Measurements from ENCODE around the gene ACOT13. TPM values are rescaled to one million over a fixed set of nuclear protein-coding genes. Genes with fewer than 3 reads are reported as not detected.

Gene ACOT13
- total and polyA plus RNA-seq, 2 of the 8 experiments (the other 6 are each of a cell fraction or from before 2014, with no cell fraction given): 27.6 to 40.6 TPM

GRCh38 chr6:24720604-24721460 lies 54.0 kb downstream of the ACOT13 start:
- peaks cover 14 to 15% of the 10 kb centered on the region in 2 experiments for H4K20me1 ChIP-seq (replicated peaks in 1 of 2; ENCODE audit: control insufficient read depth in 1 of 2, insufficient read depth in 2 of 2, low read length in 2 of 2)
- H2BK20ac ChIP-seq (ENCODE audit: low read length): 0 out of 2 replicates have a peak overlapping the region, but pooled peaks have one; percentile 72
- H3K56ac ChIP-seq (replicated peaks; ENCODE audit: insufficient read length, low read depth, low read length): peak overlapping the region; percentile 88
- H3K4me3 ChIP-seq (ENCODE audit: extremely low read depth in 1 of 4, insufficient read depth in 2 of 4, low read depth in 3 of 4, low read length in 4 of 4): peak overlapping the region; percentile 92 to 95 (median 92)
- FAIRE-seq: peak; percentile 81
- peak overlapping the region; percentile 84; the same call in 1 of the 2 replicates for H3K18ac ChIP-seq (ENCODE audit: extremely low read depth, low read length)
- H2BK12ac ChIP-seq (ENCODE audit: low read depth, low read length): no peak overlapping the region; the same call in 1 of the 2 replicates
- H3K9ac ChIP-seq (replicated peaks in 1 of 4; ENCODE audit: extremely low read depth in 1 of 4, low read depth in 3 of 4, low read length in 3 of 4): peak overlapping the region; percentile 97 to 100 (median 98)
- H3K36me3 ChIP-seq (ENCODE audit: control insufficient read depth in 2 of 4, insufficient read depth in 4 of 4, low read length in 3 of 4): peaks cover 1 to 22% (median 5%) of the 10 kb centered on the region in 4 experiments; a peak in 7 of 8 replicates
- H3K79me2 ChIP-seq (ENCODE audit: control insufficient read depth in 1 of 2, insufficient read depth in 2 of 2, low read length in 2 of 2): peaks cover 20 to 47% of the 10 kb centered on the region in 2 experiments
- peak overlapping the region; percentile 75; the same call in 1 of the 2 replicates for H2AFZ ChIP-seq (ENCODE audit: low read length)
- 2% methylated on average over 37 of the region's 60 CpGs; no CpG with 5 or more reads in 1 of the 2 experiments for WGBS, 2 experiments (ENCODE audit: extremely low coverage in 1 of 2, insufficient coverage in 1 of 2, insufficient read length in 1 of 2, insufficient replicate concordance in 2 of 2, low coverage in 1 of 2, low lambda C conversion rate in 2 of 2, missing lambda C conversion rate in 1 of 2)
- H3K9me3 ChIP-seq (ENCODE audit: insufficient read depth in 2 of 2, low read depth in 1 of 2, low read length in 1 of 2): no peaks in the 10 kb centered on the region
- H3K4me1 ChIP-seq (replicated peaks in 1 of 4; ENCODE audit: control insufficient read depth in 3 of 4, insufficient read depth in 4 of 4, low read length in 3 of 4): peaks cover 0 to 3% (median 0%) of the 10 kb centered on the region in 4 experiments; a peak in 1 of 7 replicates
- H3K14ac ChIP-seq (ENCODE audit: insufficient read length): no peak overlapping the region
- POLR2A ChIA-PET (ENCODE audit: partially characterized antibody): interaction anchor here (1.0 to 2.1 kb wide), 16 partner anchors 8 to 307 kb away, joined by 3 to 14 read pairs (median 4); partner anchors contain the start of genes ACOT13, GMNN and TDP2
- no peaks in the 10 kb centered on the region for H3K27me3 ChIP-seq (replicated peaks in 1 of 4; ENCODE audit: control insufficient read depth in 3 of 4, extremely low read depth in 1 of 4, insufficient read depth in 3 of 4, low read length in 3 of 4)
- no peak overlapping the region for H3K23ac ChIP-seq (ENCODE audit: insufficient read length)
- H3K4me2 ChIP-seq (ENCODE audit: insufficient read depth in 1 of 2, low read depth in 2 of 2, low read length in 2 of 2): peak overlapping the region; percentile 90 to 96
- peak; percentile 97 to 99 for DNase-seq (ENCODE audit: low read depth in 1 of 2, low spot score in 2 of 2)
- H2BK5ac ChIP-seq (ENCODE audit: low read depth, low read length): peak overlapping the region; percentile 86
- CTCF ChIA-PET (ENCODE audit: partially characterized antibody): no interaction called here
- H3K4ac ChIP-seq (replicated peaks; ENCODE audit: insufficient read length, low read depth, low read length): no peak overlapping the region
- H2BK120ac ChIP-seq (replicated peaks; ENCODE audit: low read depth, low read length): no peak overlapping the region
- H4K91ac ChIP-seq (replicated peaks; ENCODE audit: insufficient read length, low read length): peak overlapping the region; percentile 37
- peaks cover 5% of the 10 kb centered on the region; the same call in 1 of the 2 replicates for H3K23me2 ChIP-seq (ENCODE audit: low read depth, low read length)
- peak overlapping the region; percentile 98 for H4K8ac ChIP-seq (ENCODE audit: extremely low read depth, insufficient read depth, low read length)
- H2BK15ac ChIP-seq (ENCODE audit: low read length): no peak overlapping the region
- no peaks in the 10 kb centered on the region for H3K79me1 ChIP-seq (ENCODE audit: low read depth, low read length)
- peak overlapping the region; percentile 7 for H4K5ac ChIP-seq (ENCODE audit: insufficient read length, low read depth, low read length)
- peak overlapping the region; percentile 75; the same call in 1 of the 2 replicates for H2AK5ac ChIP-seq (ENCODE audit: low read depth, low read length)
- peak overlapping the region; percentile 94 for H3K27ac ChIP-seq (ENCODE audit: low read depth, low read length)
- TF ChIP-seq POLR2A (IDR thresholded peaks at IDR 0.05; ENCODE audit: control extremely low read depth in 1 of 2, low read depth in 2 of 2, low read length in 2 of 2) (peak; percentile 99), KDM1A (IDR thresholded peaks at IDR 0.05; ENCODE audit: borderline replicate concordance, low read length) (no peak), RAD21 (IDR thresholded peaks at IDR 0.05 in 1 of 2, conservative IDR thresholded peaks at IDR 0.05 in 1 of 2; ENCODE audit: low read depth in 2 of 2, low read length in 2 of 2) (no peak), SIN3A (conservative IDR thresholded peaks at IDR 0.05 in 1 of 2, IDR thresholded peaks at IDR 0.05 in 1 of 2; ENCODE audit: low read depth in 1 of 2, low read length in 2 of 2) (peak in 1 of 2 experiments; percentile 82; a peak in 2 of 4 replicates), BCL11A (IDR thresholded peaks at IDR 0.05; ENCODE audit: low read depth in 2 of 2, low read length in 2 of 2) (no peak), CREB1 (IDR thresholded peaks at IDR 0.05) (peak; percentile 96), TBP (IDR thresholded peaks at IDR 0.05; ENCODE audit: low read depth, low read length) (peak; percentile 96), GTF2F1 (IDR thresholded peaks at IDR 0.05; ENCODE audit: borderline replicate concordance, low read depth, low read length) (peak; percentile 93), MAX (IDR thresholded peaks at IDR 0.05) (peak; percentile 50), SP2 (IDR thresholded peaks at IDR 0.05; ENCODE audit: low read length) (no peak), CEBPB (IDR thresholded peaks at IDR 0.05; ENCODE audit: low read depth, low read length) (peak; percentile 50; the same call in 1 of the 2 replicates)
